Hepatocyte (in vitro differentiated cells): ENCODE results near the gene ANKRD28. TPM values are rescaled to one million over a fixed set of nuclear protein-coding genes. Genes with fewer than 3 reads are reported as not detected.

Experiments
- DNase-seq: peaks from one replicate; pipeline ENCODE4 v3.0.0-alpha.2; 2016; ENCODE audit warnings: low spot score
- H2AFZ ChIP-seq: fragments of 200-600 bp; sonication (generic); 2 replicates; pipeline ENCODE4 v1.6.0; 2016; ENCODE audit warnings: antibody characterized with exemption, mild to moderate bottlenecking
- H3K27ac ChIP-seq: fragments of 200-600 bp; sonication (generic); 2 replicates; pipeline ENCODE4 v1.5.1; 2016; ENCODE audit warnings: mild to moderate bottlenecking
- H3K27me3 ChIP-seq: fragments of 200-600 bp; sonication (generic); 2 replicates; pipeline ENCODE4 v1.6.1; 2016
- H3K36me3 ChIP-seq: fragments of 200-600 bp; sonication (generic); replicated peaks from 2 replicates; pipeline ENCODE4 v1.5.1; 2016; ENCODE audit warnings: low read depth; ENCODE audit not compliant: insufficient read depth
- H3K4me1 ChIP-seq: fragments of 200-600 bp; sonication (generic); 2 replicates; pipeline ENCODE4 v1.5.1; 2016; ENCODE audit warnings: mild to moderate bottlenecking, moderate library complexity; ENCODE audit not compliant: insufficient read depth
- H3K4me2 ChIP-seq: fragments of 200-600 bp; sonication (generic); 2 replicates; pipeline ENCODE4 v1.6.0; 2016
- H3K4me3 ChIP-seq: fragments of 200-600 bp; sonication (generic); 2 replicates; pipeline ENCODE4 v1.5.1; 2016; ENCODE audit warnings: mild to moderate bottlenecking
- H3K79me2 ChIP-seq: fragments of 200-600 bp; sonication (generic); 2 replicates; pipeline ENCODE4 v1.6.0; 2017; ENCODE audit warnings: mild to moderate bottlenecking
- H3K9me2 ChIP-seq: fragments of 200-600 bp; sonication (generic); replicated peaks from 2 replicates; pipeline ENCODE4 v1.6.0; 2017; ENCODE audit warnings: mild to moderate bottlenecking; ENCODE audit not compliant: insufficient read depth
- H3K9me3 ChIP-seq: fragments of 200-600 bp; sonication (generic); 2 replicates; pipeline ENCODE4 v1.5.1; 2016; ENCODE audit warnings: low read depth, mild to moderate bottlenecking
- H4K20me1 ChIP-seq: fragments of 200-600 bp; sonication (generic); 2 replicates; pipeline ENCODE4 v1.6.0; 2016; ENCODE audit warnings: mild to moderate bottlenecking; ENCODE audit not compliant: insufficient read depth, poor library complexity, severe bottlenecking
- CTCF ChIP-seq: fragments of 200-600 bp; sonication (generic); IDR thresholded peaks from 2 replicates; pipeline ENCODE4 v1.5.1; 2016; ENCODE audit warnings: antibody characterized with exemption, mild to moderate bottlenecking; ENCODE audit not compliant: poor library complexity
- EZH2 ChIP-seq: fragments of 200-600 bp; sonication (generic); IDR thresholded peaks from 2 replicates; pipeline ENCODE4 v1.6.1; 2016; ENCODE audit warnings: antibody characterized with exemption, mild to moderate bottlenecking, borderline replicate concordance
- EZH2phosphoT487 ChIP-seq: fragments of 200-600 bp; sonication (generic); IDR thresholded peaks from one replicate; pipeline ENCODE4 v1.6.1; 2018; ENCODE audit warnings: antibody characterized with exemption, mild to moderate bottlenecking, low read depth, moderate library complexity; ENCODE audit not compliant: unreplicated experiment, severe bottlenecking
- WGBS: methylation state at CpG from one replicate; pipeline ENCODE4 v1.1.6; 2016; ENCODE audit warnings: low lambda C conversion rate; ENCODE audit errors: missing lambda C conversion rate; 5-methylcytosine and 5-hydroxymethylcytosine counted together
- polyA plus RNA-seq: library from polyadenylated mRNA; unstranded; fragments of >200 nt; fragmentation: Nextera tagmentation; extraction: Ambion mirVana; gene quantifications from 2 replicates; pipeline ENCODE4 v1.2.1, GENCODE V29; 2016
- total RNA-seq: library from RNA; depleted of rRNA; stranded (reverse); fragments of >200 nt; gene quantifications from 2 replicates; pipeline ENCODE4 v1.2.3, GENCODE V29; 2014

The ANKRD28 gene
- total and polyA plus RNA-seq, 2 experiments from 2014 or later = 12.3 to 40.6 TPM

DNA sequence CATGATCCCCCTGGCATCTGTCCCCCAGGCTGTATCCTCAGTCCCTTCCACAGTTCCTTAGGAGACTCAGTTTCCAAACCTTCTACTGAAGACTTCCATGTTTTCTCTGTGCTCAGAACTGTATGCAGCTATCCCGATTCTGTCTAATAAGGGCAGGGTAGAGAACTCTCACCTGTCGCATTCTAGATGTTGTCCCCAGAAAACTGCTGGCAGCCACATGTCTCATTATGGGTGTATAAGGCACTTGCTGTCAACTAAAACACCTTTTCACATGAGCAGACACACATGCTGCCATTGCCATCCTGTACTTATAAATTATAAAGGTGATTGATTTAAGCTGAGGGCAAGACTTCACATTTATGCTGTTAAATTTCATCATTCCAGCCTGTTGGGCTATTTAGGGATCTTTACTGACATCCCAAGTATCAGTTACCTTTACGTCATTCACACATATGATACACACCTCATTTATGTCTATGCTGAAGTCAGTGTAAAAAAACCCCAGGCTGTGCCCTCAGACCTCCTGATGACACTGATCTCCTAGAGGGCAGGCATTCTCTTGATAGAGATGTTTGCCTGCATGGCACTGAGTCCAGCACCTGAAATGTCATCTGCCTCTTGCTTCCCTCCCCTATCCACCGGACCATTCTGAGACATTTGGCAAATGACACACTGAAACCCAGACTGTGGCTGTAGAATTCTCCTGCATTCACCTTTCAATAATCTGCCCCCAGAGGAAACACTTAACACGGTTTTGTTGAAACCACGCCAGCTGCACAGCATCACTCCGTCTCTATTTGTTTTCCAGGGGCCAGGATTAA, 160.4 kb downstream of the ANKRD28 start:
- TF ChIP-seq CTCF (no peak), EZH2 (no peak)
- H3K27ac ChIP-seq = peak overlapping the region; percentile 22
- H3K4me3 ChIP-seq = no peak overlapping the region
- H3K9me3 ChIP-seq = no peaks in the 10 kb centered on the region
- no peaks in the 10 kb centered on the region for H4K20me1 ChIP-seq
- H3K36me3 ChIP-seq = no peaks in the 10 kb centered on the region
- H2AFZ ChIP-seq = no peak overlapping the region
- peaks cover 28% of the 10 kb centered on the region for H3K4me1 ChIP-seq
- no peak for DNase-seq
- no peaks in the 10 kb centered on the region for H3K9me2 ChIP-seq
- 78% methylated on average over 7 of the region's 7 CpGs for WGBS
- H3K27me3 ChIP-seq = no peaks in the 10 kb centered on the region
- H3K4me2 ChIP-seq = no peak overlapping the region
- H3K79me2 ChIP-seq = no peaks in the 10 kb centered on the region

DNA sequence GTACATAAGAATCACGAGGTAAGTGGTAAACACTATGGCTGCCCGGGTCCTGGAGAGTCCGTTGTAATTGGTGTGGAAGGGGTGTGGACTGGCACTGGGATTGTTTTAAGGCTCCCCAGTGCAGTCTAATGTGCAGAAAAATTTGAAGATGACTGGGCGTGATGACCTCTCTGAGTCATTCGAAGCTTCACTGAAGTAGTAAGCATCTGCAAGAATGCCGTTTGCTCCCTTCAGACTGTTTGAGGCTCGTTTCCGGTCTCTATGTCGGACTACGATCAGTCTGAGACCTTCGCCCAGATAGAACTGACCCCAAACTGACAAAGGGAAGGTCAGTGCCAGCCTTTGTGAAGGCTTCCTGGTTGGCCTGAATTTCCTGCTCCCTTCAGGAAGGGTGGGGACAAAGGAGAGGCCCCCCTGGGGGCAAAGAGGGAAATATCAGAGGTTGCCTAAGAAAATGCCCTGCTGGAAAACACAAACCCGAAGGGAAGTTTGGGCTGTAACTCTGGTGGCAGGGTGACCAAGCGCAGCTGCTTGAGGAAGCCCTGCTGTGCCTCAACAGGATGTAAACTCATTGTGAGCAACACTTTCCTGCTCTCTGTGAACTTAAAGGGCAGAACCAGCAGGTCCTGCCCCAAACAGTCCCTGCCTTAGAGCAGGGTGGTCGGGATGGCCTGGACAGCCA, 161.6 kb downstream of the ANKRD28 start:
- Histone ChIP-seq H3K9me2 (no peaks in the 10 kb centered on the region), H3K27ac (peak overlapping the region; percentile 90), H4K20me1 (no peaks in the 10 kb centered on the region), H2AFZ (no peak overlapping the region), H3K4me2 (no peak overlapping the region), H3K27me3 (no peaks in the 10 kb centered on the region), H3K9me3 (no peaks in the 10 kb centered on the region), H3K4me1 (peaks cover 28% of the 10 kb centered on the region), H3K36me3 (no peaks in the 10 kb centered on the region), H3K79me2 (no peaks in the 10 kb centered on the region), H3K4me3 (no peak overlapping the region)
- TF ChIP-seq EZH2phosphoT487 = no peak
- no peak for TF ChIP-seq EZH2
- no peak for TF ChIP-seq CTCF
- DNase-seq = no peak
- WGBS = 91% methylated on average over 14 of the region's 14 CpGs

- Histone ChIP-seq H3K79me2 (no peaks in the 10 kb centered on the region), H3K27me3 (no peaks in the 10 kb centered on the region), H3K36me3 (no peaks in the 10 kb centered on the region), H2AFZ (no peak overlapping the region), H4K20me1 (no peaks in the 10 kb centered on the region), H3K9me2 (no peaks in the 10 kb centered on the region), H3K9me3 (no peaks in the 10 kb centered on the region), H3K4me1 (peaks cover 31% of the 10 kb centered on the region), H3K4me3 (no peak overlapping the region), H3K27ac (peak overlapping the region; percentile 90), H3K4me2 (peak overlapping the region; percentile 56)
- no peak for TF ChIP-seq EZH2
- TF ChIP-seq CTCF = no peak
- TF ChIP-seq EZH2phosphoT487 = no peak
- 48% methylated on average over 13 of the region's 13 CpGs for WGBS
- DNase-seq = peak; percentile 46
Measured at GRCh38 chr3:15635121-15635661, 162.6 kb downstream of the ANKRD28 start.
